ENCODE measurements around the gene THSD4.

DNA sequence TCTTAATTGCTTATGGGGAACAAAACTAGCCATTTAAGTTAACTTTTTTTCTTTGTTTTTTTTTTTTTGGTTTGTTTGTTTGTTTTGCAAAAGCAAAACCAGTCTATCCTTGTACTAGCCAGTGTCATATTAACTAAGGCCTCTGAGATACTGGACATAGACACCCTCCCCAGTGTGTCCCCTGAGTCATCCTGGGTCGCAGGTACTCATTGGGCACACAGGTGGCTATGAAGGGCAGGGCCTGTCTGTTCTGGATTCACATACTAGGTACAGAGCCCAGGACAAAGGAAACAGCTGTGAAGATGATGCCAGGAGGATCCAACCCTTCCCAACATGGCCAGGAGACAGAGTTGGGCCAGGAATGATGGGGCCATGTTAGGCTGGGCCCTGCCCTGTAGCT, 318.1 kb downstream of the THSD4 start:
- TF ChIP-seq YY1 (IDR thresholded peaks at IDR 0.05; ENCODE audit: insufficient read depth, insufficient read length) (no peak), SUZ12 (IDR thresholded peaks at IDR 0.05; ENCODE audit: extremely low read depth, insufficient read depth, insufficient read length) (no peak), ZNF274 (IDR thresholded peaks at IDR 0.05; ENCODE audit: low read depth, low read length) (no peak)

Data from NT2/D1 (cell line).